Stimulated activated CD8-positive, alpha-beta memory T cell treated with anti-CD3 and anti-CD28 coated beads, Interleukin-7, amount 100 ng/mL, for 4 hours (primary cell): ENCODE data around the gene PPTC7.
"Not testable (repeated sequence)": the region's sequence is repeated elsewhere in the genome, so short reads cannot be mapped to it uniquely, and the experiment has no call there.

Source experiments
- DNase-seq, 2 donors: peaks; one replicate each; pipeline ENCODE4 v3.0.0-alpha.2; 2020; ENCODE audit warnings: low read depth in 2 of 2

Gene PPTC7

GRCh38 chr12:110561471-110562201, 21.5 kb downstream of the PPTC7 start:
- no peak for DNase-seq

- no peak for DNase-seq
Observed at GRCh38 chr12:110560946-110561345, 22.2 kb downstream of the PPTC7 start.

DNA sequence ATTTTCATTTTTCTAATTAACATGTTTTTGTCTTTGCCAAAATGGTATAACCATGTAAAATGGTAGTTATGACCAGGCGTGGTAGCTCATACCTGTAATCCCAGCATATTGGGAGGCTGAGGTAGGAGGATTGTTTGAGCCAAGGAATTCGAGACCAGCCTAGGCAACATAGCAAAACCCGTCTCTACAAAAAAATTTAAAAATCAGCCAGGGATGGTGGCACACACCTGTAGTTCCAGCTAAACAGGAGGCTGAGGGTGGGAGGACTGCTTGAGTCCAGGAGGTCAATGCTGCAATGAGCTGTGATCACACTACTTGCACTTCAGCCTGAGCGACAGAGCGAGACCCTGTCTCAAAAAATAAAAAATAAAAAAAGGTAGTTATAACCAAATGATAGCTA, 23.1 kb downstream of the PPTC7 start:
- no peak for DNase-seq

DNA sequence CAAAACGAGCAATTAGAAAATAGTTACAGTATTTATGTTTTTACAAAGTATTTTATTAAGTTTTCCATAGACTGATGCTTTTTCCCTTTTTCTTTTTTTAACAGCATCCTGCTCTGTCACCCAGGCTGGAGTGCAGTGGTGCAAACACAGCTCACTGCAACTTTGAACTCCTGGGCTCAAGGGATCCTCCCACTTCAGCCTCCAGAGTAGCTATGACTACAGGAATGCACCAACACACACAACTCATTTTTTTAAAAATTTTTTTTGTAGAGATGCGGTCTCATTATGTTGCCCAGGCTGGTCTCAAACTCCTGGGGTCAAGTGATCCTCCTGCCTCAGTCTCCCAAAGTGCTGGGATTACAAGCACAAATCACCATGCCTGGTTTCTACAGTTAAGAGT, 24.2 kb downstream of the PPTC7 start:
- not testable (repeated sequence) for DNase-seq

DNA sequence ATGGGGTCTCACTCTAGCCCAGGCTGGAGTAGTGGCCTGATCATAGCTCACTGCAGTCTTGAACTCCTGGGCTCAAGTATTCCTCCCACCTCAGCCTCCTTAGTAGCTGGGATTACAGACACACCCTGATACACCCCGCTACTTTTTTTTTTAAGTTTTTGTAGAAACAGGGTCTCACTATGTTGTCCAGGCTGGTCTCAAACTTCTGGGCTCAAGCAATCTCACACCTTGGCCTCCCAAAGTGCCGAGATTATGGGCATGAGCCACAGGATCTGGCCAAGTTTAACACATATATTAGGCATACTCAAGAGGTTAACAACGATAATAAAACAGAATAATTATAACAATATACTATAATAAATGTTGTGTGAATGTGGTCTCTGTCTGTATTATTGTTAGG, 25.8 kb downstream of the PPTC7 start:
- DNase-seq = no peak

GRCh38 chr12:110556705-110557104, 26.4 kb downstream of the PPTC7 start:
- DNase-seq = no peak

DNA sequence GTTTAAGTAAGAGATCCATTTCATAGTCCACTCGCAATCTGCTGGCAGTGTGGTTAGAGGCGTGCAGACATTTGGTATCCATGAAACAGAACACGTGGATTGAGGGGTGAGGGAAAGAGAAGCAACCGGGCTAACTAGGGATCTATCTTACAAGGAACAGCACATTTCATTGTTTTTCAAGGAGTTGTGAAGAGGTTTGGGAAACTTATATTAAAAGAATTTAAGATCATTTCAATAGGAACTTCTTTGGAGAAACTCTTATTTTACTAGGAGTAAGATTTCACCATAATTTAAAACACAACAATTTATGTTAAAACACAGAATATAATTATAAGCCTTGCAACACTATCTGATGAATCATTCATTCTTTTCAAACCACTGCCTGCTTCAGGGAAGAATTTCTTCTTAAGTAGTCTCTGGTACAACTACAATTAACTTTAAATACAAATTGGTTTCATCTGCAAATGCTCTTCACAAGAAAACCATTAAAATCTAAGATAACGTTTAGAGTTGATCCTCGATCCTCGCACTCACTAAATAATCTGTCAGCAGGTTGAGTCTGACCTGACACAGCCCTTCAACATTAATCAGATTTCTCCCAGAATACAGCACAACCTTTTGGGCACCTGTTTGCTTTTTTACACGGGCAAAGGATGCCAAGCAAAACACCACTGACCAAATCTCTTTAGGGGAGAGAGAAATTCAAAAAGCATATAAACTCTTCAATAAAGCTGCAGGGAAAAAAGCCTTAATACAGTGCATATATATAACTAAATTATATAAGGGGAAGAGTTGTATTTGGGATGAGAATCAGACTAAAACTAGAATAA, 27.3 kb downstream of the PPTC7 start:
- DNase-seq = no peak

DNA sequence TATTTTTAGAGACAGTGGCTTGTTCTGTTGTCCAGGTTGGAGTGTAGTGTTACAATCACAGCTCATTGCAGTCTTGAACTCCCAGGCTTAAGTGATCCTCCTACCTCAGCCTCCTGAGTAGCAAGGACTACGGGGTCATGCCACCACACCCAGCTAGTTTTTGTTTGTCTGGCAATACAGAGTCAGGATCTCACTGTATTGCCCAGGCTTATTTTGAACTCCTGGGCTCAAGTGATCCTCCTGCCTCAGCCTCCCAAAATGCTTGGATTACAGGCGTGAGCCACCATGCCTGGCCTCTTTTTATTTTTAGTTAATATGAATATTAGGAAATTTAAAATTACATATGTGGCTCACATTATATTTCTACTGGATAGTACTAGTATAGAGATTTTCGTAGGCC, 28.9 kb downstream of the PPTC7 start:
- DNase-seq = no peak

- DNase-seq = no peak
Observed at GRCh38 chr12:110550981-110551380, 32.1 kb downstream of the PPTC7 start.

GRCh38 chr12:110549716-110550115, 33.4 kb downstream of the PPTC7 start:
- no peak for DNase-seq

DNA sequence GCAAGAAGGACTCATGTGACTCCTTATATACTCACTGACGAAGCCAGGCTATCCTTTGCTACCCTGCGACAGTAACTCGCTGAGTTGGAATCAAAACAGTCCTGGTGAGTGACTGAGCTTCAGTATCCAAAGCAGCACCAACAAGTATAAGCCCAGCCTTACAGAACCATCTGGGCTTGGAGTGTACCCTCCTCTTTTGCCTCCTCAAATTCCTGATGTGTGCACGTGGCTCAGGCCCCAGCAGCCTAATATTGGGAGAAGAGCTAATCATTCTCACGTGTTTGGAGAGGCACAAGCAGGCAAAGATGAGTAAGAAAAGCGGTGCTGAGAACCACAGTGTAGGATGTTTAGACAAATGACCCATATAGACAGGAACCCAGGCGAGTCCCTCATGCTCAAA, 34.4 kb downstream of the PPTC7 start:
- DNase-seq = no peak

GRCh38 chr12:110547090-110547489, 36.0 kb downstream of the PPTC7 start:
- DNase-seq = no peak

DNA sequence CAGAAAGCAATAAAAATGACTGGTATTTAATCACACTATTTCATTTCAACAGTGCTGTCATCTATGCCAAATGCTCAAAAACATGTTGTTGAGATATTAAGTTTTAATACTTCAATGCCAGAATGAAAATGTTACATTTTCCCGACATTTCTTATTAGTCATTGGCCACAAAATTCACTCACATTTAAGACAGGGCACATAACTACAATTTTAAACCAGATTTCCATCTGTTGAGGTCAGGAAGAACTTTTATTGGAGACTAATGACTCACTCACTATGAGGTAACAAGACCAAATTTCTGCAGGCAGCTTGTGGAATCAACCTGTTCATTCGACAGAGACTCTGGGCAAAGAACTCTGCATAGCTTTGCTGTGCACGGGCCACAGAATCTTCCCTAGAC, 36.8 kb downstream of the PPTC7 start:
- DNase-seq = no peak

GRCh38 chr12:110545812-110546211, 37.3 kb downstream of the PPTC7 start:
- DNase-seq = no peak

DNA sequence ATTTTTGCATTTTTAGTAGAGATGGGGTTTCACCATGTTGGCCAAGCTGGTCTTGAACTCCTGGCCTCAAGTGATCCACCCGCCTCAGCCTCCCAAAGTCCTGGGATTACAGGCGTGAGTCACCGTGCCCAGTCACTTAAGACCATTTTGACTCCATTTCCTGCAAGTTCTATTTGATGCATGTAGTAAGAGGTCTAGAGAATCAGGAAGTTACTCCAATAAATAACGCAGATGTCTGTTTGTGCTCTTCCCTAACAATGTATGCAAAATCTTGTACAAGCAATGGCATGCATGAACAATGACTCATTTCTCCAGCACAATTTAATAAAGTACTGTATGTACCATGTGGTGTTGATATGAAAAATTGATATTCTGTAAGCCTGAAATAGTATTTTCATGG, 37.9 kb downstream of the PPTC7 start:
- DNase-seq = not testable (repeated sequence)

GRCh38 chr12:110543965-110544364, 39.2 kb downstream of the PPTC7 start:
- no peak for DNase-seq

- DNase-seq = no peak
Observed at GRCh38 chr12:110543252-110543959, 39.7 kb downstream of the PPTC7 start.

- no peak for DNase-seq
Observed at GRCh38 chr12:110540048-110540447, 43.1 kb downstream of the PPTC7 start.

DNA sequence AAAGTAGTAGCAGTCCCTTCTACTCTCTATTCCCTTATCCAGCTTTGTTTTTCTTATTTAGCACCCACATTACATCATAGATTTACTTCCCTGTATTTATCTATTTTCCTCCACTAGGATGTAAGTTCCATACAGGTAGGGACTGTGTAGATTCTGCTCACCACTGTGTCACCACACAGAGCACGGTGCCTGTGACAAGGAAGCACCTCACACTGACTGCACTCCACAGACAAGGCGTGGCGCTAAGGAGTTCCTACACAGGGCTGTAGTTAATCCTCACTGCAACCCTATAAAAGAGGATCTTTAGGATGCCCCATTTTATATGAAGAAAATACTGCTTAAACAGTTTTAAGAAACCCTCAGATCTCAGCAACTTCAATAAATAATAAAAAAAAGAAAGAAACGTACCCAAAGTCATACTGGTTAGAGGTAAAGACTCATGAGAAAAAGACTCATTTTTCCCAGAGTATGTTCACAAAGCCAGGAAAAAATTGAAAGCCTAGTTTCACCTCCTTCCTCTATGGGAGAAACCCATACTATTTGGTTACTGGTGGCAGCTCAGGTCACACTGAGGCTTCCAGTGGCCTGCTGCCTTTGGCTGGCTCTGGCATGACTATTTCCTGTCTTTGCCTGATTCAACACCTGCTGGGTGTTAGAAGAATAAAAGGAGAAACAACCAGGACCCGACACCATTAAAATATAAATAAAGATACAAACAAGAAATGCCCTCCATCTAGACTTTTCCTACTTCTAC, 44.1 kb downstream of the PPTC7 start:
- DNase-seq = no peak

GRCh38 chr12:110537605-110538409, 45.3 kb downstream of the PPTC7 start:
- DNase-seq = no peak
